A549 (cell line): ENCODE data around the gene NUMB.

ENCODE experiments used
- CTCF ChIP-seq: fragments of >200 bp; sonication (Bioruptor Twin); formaldehyde crosslinking; IDR thresholded peaks from 3 replicates; pipeline ENCODE4 v1.5.1; 2016
- EP300 ChIP-seq, 2 experiments: fragments of >200 bp; sonication (Bioruptor Twin); formaldehyde crosslinking; IDR thresholded peaks; 2 replicates in 1 of 2; 3 replicates in 1 of 2; pipeline ENCODE4 v1.6.1; 2016 to 2017

- TF ChIP-seq CTCF (no peak), EP300 (IDR thresholded peaks at IDR 0.05) (no peak)
Measured at GRCh38 chr14:73236752-73237218, 221.6 kb downstream of the NUMB start.
